GM21447 (cell line): ENCODE results near the gene SLFNL1.

ENCODE experiments used
- ATAC-seq: cut with Tn5 transposase; IDR thresholded peaks from one replicate; pipeline ENCODE4 v1.9.1; 2021; ENCODE audit not compliant: unreplicated experiment

SLFNL1 gene

DNA sequence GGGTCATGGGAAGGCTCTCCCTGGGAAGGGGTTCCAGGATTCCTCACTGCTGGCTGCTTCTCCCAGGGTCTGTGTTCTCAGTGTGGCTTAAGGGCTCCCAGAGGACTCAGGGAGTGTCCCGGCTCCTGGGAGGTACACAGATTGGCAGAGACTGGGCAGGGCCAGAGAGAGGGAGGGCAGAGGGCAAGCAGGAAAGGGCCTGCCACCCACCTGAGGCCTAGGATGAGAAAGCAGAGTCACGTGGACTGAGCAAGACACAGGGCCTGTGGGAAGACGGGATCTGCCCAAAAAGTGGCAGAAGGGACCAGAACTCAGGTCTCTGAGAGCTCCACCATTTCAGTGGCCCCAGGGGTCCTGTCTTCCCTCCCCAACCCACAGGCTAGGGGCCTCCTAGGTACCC, 871 bp downstream of the SLFNL1 start:
- no peak for ATAC-seq

DNA sequence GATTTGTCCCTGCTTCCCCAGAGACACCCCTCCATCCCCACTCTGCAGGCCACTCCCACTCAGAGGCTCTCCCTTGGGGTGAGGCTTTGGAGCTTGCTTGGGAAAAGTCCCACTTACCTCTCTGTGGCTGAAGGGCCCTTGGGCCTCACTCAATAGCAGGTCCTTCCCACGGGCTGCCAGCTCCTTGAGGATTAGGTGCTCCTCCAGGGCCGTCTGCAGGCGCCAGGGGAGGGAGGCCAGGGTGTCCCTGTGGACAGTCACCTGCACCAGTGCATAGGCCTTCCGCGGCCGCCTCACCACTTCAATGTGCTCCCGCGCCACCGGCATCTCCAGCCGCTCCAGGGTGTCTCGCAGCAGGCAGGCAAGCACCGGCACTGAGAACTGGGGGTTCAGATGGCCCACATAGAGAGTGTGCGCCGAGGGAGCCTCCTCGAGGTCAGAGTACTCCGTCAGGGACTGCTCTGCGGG, 1.4 kb downstream of the SLFNL1 start:
- ATAC-seq = no peak

DNA sequence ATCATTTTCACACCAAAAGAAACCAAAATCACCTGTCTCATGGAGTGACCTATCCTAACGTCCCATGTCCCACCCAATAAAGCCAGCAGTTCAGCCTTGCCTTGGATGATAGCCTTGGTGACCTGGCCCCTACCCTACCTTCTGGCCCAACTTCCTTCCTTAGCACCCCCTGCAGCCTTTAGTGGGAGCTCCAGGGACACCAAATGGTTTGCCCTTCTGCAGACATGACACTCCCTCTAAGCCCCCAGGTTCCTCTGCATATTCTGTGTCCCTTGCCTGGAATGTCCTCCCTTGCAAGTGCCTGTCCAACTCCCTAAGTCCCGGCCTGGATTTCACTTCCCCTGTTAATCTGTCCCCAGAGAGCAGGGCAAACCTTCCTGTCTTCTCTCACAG, 2.2 kb downstream of the SLFNL1 start:
- ATAC-seq = no peak

DNA sequence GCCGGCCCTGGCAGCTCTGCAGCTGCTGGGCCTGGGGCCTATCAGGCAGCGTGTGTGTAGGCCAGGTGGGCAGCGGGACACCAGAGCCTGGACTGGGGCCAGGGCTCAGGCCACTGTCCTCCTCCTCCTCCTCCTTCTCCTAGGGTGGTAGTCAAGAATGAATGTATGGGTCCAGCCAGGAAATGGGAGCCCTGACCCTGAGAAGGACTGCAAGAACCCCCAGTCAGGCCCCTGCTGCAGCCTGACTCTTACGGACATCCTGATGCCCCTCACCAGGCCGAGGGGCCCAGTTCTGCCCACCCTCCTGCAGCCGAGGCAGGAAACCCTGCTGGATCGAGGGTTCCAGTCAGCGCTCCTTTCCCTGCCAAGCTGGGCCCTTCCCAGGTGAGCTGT, 3.5 kb downstream of the SLFNL1 start:
- no peak for ATAC-seq

DNA sequence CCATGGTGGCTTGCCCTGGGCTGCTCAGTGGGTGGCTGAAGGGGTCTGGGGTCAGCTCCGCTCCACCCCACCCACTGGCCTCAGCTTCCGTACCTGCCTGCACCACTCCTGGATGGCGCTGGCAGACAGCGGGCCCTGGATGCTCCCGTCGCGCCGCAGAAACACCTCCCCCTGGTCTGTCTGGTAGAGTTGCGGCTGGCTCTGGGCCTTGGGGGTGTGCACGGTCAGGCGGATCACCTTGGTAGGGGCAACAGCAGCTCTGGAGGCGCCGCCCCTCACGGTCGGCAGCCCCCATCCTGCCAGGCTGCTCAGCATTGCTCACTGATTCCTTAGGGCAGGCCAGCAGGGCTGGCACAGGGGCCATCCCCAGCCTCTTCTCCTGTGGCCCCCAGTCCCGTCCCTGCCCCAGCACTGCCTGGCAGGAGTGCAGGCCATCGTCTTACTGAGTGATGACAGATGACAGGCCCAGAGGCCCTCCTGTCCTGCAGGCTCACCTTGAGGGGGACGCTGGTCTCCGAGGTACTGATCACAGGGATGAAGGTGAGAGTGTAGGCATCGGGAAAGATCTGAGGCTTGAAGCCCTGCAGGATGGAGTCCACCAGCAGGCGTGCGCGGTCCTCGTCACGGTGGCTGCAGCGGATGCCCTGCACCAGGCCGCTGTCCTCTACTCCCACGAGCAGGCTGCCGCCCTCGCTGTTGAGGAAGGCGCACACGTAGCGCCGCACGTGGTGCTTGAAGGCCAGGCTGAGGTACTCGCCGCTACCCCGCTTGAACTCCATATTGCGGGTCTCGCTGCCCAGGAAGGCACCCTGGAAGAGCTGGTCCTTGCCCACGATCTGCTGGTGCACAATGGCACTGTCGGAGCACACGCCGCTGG, 4.1 kb downstream of the SLFNL1 start:
- ATAC-seq = no peak

DNA sequence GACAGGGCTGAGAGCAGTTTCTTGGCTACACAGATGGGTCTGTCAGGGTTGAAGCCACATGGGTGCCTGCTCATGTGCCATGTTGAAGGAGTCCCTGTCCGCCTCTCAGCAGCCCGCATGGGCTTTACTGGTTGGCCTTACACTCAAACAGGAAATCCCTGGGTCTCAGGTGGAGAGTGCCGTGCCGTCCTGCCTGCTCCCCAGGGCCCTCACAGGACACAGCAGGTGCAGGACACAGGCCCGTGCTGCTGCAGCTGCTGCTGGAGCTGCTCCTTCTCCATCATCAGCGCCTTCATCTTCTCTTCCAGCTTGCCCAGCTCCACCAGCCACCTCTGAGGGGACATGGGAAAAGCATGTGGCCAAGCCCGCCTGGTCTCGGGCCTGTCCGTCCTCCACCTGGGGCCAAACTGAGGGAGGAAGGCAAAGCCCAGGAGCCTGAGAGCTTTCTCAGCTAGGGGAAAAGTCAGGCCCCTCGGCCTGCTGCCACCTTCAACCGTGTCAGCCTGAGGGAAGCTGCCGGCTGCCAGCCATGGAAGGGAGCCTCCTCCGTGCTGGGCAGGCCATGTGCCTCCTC, 5.5 kb downstream of the SLFNL1 start:
- no peak for ATAC-seq

DNA sequence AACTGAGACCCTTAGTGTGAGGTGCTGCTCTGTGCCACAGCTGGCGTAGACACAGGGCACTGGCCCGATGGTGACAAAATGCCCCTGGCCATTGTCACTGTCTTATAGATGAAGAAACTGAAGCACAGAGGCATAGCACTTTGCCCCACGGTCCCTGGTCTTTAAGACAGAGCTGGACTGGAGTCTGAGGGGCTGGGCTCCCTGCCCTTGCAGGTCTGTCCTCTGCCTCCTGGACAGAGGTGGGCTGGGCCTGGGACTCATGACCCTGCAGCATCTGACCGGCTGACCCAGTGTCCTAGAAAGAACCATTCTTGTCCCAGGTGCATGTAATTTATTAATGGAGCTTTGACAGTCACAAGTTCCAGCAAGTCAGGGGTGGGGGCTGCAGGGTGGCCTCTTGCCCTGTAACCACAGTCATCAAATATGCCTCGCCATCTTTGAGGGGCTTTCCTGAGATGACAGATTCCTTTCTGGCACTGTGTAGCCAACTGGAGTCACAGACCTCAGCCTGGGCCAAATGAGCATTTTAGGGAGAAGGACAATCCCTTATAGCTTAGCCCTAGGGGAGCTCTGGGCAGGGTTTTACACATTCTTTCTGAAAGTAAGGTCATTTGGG, 6.1 kb downstream of the SLFNL1 start:
- no peak for ATAC-seq

DNA sequence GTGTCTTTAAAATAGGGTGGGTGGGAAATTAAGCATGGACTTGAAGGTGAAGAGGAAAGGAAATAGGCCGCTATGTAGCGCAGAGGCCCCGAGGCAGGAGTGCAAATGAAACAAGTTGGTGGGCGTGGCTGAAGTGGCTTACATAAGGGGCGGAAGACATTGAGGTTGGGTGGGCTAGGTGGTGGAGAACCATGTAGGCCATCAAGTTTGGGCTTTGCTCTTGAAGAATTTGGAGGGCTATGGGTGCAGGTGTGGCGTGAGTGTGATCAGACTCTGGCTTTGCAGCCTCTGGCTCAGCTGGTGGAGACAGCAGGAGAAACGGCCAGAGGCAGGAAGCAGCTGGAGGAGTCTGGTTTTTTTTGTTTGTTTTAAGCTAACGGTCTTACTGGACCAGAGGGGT, 6.7 kb downstream of the SLFNL1 start:
- ATAC-seq = no peak

DNA sequence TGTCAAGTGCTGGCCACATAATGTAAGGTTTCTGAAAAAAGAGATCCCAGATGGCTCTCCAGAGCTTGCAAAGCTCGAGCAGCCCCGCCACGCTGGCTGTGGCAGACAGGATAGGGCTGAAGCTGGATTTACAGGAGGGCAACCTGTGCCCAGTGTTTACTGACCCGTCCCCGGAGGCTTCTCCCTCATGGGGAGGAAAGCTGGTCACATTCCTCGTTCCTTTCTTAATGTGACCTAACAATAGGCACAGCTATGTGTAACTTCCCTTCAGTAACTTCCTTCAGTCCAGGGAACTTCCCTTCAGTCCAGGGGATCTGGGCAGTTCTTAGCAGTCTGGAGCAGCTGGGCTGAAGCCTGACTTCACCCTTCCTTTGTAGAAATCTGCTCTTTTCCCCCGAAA, 7.7 kb downstream of the SLFNL1 start:
- no peak for ATAC-seq

DNA sequence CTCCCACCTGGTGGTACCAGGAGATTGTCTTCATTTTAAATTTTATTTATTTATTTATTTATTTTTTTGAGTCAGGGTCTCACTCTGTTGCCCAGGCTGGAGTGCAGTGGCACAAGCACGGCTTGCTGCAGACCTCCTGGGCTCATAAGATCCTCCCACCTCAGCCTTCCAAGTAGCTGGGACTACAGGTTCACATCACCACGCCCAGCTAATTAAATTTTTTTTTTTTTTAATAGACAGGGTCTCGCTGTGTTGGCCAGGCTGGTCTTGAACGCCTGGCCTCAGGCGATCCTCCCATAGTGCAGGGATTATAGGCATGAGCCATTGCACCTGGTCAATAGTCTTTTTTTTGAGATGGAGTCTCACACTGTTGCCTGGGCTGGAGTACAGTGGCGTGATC, 8.5 kb downstream of the SLFNL1 start:
- ATAC-seq = no peak

DNA sequence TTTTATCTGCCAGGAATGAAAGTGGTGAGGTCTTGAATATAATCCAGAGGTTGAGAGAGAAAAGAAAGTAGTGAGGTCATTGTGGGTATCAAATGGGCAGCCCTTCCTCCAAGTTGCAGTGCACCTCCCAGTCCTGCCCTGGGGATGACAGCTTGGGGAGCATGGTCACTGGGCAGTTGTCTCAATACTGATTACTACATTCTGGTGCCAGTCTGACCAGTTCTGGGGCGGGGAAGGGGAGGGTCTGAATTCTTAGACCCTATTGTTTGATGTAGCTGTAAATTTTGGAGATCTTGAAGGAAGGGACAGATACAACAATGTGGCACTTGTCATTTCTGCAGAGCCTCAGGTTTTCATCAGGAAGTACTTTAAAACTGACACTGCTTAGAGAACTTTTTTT, 11.2 kb downstream of the SLFNL1 start:
- ATAC-seq = no peak

DNA sequence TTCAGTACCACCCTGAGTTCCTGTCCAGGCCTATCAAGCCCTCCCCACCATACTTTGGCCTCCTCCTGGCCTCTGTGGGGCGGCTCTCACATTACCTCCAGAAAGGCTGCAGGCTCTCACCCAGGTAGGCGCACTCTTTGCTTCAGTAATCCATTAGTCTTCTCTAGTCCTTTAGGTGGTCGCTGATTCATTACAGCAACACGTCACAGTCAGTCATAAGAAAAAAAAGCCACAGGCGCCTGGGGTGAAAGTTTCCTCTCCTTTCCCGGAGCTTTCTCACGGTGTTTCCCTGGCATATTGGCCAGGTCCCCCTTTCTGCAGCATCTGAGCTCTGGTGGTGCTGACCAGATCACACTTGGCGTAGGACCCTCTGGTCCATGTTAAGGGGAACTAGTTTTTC, 12.1 kb downstream of the SLFNL1 start:
- no peak for ATAC-seq

DNA sequence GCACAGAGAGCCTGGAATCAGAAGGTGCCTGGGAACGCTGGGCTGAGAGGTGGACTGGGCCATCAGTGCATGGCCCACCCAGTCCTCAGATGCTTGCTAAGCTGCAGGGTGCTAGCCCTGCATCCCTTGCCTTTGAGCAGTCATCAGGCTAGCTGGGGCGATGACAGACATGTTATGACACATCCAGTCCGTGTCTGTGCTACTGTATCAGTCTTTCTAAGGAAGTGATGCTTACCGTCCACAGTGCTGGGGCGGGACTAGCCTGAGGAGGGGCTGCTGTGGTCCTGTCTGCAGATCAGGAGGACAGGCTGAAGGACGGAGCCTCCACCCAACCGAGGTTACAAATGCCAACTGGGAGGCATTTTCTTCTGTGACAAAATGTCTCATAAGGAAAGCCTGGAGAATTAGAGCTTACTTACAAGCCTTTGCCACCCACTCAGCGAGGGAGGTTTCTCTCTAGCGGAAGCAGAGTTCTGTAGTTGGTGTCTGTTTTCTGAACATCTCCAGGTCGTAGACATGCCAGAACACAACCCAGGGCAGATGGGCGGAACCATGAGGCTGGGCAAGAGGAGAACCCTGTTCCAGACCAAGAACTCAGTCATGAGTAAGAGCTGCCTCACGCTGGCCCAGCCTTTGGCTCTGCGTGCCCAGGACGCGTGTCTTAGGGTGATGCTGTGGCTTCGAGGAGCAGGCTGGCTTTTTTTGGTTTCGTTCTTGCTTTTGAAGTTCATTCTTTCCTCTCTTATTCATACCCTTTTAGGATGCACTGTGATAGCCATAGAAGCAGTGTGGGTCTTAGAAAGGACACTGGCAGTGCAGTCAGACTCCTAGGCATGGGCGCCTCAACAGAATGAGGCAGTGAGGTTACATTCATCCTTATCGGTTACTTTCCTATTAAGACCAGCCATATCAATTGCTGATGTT, 14.3 kb downstream of the SLFNL1 start:
- ATAC-seq = no peak

DNA sequence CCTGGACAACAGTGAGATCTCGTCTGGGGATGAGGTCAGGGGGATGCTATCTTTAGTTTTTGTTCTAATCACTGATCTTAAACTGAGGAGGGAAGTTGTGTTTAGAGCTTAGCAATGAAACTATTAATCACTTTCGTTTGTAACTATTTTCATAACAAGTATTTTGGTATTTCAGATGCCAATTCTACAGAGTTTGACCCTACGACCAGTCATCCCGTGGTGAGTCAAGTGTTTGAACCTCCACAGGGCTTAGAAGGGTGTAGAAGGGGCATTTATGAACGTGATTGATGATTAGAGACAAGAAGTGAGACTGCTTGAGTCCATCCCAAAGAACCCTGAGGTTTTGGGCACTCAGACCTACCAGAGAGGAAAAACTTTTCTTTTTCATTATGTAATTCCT, 15.6 kb downstream of the SLFNL1 start:
- ATAC-seq = no peak

DNA sequence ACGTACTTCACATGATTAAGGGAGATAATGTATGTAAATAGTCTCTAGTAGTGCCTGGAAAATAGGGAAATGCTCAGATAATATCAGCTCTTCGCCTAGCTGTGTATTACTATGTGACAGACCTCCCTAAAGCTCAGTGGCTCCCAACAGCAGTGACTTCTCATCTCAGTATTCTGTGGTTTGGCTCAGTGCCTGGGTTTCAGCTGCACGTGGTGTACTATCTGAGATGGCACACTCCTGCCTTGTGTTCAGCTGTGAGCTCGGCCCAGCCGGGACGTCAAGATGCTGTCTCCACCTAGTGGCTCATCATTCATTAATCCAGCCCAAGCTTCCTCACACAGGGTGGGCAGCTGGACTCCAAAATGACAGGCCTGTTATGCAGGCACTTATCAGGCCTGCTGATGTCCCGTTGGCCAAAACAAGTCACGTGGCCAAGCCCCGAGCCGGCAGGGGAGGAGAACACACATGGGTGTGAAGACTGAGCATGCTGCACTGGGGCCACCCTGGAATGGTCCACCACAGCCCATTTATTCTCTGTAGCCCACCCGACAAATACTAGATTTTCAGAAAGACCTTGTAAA, 17.8 kb downstream of the SLFNL1 start:
- ATAC-seq = peak; percentile 99

DNA sequence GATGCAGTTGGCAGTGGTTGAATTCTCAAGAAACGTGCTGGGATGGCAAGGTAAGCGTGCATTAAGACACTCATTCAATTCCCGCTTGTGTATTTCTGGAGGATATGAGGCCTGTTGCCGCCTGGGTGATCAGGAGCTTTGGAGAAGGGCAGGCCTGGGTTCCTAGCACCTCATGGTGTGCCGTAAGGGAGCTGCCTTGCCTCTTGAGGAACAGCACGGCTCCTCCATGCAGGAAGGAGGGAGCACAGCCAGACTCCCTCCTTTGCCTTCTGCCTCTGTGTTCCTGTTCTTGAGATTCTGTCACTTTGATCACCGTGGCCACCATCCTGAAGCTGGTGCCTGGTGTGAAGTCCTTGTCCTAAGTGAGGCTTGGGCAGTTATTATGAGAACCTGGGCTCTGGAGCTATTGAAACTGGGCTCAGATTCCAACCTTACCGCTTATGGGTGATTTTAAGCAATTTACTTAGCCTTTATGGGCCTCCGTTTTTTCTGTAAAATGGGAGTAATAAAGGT, 18.3 kb downstream of the SLFNL1 start:
- ATAC-seq = no peak

DNA sequence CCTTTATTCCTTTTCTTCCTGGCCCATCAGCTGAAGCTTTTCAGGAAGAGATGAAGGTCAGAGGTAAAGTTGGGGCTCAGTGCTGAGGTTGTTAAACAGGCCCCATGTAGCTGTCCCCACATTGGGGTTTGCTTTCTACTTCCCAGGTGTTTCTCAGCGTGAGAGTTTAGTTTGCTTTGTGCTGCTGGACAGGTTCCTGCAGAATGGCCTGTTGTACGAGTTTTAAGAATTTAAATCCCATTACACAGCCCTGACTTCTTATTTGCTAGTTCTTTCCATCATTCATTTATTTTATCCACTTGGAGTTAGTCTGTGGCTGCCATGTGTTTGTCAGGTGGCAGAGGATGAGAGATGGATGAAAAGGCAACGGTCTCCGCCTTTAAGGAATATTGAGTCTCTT, 22.9 kb downstream of the SLFNL1 start:
- ATAC-seq = no peak

DNA sequence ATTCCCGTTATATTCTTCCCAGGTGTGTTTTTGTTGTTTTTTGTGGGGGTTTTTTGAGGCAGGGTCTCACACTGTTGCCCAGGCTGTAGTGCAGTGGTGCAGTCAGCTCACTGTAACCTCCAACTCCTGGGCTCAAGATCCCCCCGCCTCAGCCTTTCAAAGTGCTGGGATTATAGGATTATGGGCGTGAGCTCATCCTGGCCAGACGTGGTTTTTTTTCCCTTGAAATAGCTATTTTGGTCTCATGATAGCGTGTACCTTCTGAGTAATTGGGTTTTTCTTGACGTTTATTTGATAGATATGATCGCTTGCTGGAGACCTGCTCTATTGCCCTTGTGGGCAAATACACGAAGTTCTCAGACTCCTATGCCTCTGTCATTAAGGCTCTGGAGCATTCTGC, 24.4 kb downstream of the SLFNL1 start:
- no peak for ATAC-seq

DNA sequence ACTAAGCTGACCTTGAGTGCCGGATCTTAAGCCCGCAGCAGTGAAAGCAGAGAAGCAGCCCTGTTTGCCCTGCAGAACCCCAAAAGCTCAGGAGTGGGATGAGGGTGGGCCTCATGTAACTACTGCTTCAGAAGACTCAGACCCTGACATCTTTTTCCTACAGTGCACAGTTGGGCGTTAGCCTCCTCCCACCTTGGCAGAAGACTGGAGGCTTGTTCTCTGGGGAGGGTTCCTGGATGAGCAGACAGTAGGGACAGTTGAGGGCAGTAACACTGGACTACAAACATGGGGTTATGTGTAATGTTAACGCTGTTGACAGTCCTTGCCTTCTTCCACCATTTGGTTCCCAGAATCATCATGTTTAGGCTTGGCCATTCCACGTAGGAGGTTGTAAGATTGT, 32.5 kb downstream of the SLFNL1 start:
- no peak for ATAC-seq

DNA sequence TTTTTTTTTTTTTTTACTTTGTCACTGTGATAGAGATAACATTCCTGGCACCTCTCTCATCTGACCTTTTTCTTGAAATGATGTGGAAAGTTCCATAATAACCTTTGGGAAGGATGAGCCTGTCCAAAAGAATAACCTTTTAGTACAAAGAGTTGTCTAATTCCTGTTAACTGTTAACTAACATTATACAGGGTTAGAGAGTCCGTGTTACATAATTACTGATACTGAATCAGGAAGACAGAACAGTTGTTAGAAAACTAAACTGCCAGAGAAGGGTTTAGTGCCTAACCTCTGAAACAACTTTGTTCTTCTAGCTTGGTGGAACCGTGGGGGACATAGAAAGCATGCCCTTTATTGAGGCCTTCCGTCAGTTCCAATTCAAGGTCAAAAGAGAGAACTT, 33.2 kb downstream of the SLFNL1 start:
- no peak for ATAC-seq
